ENCODE data around the gene ARID1B.

GRCh38 chr6:157151029-157151428 lies 373.9 kb downstream of the ARID1B start:
- no peak for TF ChIP-seq POLR2A (IDR thresholded peaks at IDR 0.05)
- no peak for TF ChIP-seq CTCF (IDR thresholded peaks at IDR 0.05)
